ENCODE data around the gene HSPBAP1.

Gene HSPBAP1

DNA sequence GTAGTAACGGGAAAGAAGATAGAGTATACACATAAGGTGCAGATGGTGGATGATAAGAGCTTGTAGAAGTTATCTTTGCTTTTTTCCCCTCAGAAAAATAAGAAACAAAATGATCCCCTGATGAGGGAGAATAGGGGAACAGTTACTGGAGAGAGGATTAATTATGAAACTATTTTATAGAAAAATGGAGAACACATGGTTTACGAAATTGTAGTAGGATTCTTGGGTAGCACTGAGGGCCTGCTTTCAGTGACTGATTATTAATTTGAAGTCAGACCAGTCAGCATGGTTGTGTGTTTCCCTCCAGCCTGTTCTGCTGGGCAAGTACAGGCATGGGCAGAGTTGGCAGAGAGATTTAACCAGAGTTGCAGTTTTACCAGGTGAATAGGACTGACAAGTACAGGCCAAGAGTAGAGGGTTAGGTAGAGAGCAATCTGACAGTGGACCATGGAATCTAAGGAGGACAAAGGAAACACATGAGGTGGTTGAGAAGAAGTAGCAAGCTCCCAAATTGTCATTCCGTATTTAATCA is 7.1 kb upstream of the HSPBAP1 start:
- TF ChIP-seq, protein P1, sequence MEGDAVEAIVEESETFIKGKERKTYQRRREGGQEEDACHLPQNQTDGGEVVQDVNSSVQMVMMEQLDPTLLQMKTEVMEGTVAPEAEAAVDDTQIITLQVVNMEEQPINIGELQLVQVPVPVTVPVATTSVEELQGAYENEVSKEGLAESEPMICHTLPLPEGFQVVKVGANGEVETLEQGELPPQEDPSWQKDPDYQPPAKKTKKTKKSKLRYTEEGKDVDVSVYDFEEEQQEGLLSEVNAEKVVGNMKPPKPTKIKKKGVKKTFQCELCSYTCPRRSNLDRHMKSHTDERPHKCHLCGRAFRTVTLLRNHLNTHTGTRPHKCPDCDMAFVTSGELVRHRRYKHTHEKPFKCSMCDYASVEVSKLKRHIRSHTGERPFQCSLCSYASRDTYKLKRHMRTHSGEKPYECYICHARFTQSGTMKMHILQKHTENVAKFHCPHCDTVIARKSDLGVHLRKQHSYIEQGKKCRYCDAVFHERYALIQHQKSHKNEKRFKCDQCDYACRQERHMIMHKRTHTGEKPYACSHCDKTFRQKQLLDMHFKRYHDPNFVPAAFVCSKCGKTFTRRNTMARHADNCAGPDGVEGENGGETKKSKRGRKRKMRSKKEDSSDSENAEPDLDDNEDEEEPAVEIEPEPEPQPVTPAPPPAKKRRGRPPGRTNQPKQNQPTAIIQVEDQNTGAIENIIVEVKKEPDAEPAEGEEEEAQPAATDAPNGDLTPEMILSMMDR (IDR thresholded peaks at IDR 0.05; ENCODE audit: insufficient read depth, low read length, poor library complexity, severe bottlenecking): no peak
- no peak overlapping the region for H3K4me3 ChIP-seq (replicated peaks; ENCODE audit: low read depth, low read length)
- no peaks in the 10 kb centered on the region for H3K27me3 ChIP-seq (replicated peaks; ENCODE audit: control insufficient read depth, insufficient read depth, low read length)
- no peaks in the 10 kb centered on the region for H3K36me3 ChIP-seq (ENCODE audit: control insufficient read depth, insufficient read depth, low read length)
- DNase-seq (ENCODE audit: extremely low read depth, insufficient read length): no peak

DNA sequence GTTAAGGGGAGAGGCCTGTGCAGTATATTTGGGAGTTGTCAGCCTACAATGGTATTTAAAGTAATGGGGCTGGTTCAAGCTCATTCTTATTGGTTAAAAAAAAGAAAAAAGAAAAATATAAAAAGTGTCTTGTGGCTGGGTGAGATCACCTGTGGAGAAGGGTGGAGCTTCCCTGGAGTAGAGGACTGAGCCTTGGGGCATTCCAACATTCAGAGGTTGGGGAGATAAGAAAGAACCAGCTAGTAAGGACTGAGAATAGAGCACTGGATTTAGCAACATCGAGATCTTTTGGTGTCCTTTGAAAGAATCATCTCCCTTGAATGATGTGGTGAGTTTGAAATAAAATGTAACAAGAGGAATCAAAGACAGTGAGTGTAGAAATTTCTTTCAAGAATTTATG is 6.4 kb upstream of the HSPBAP1 start:
- TF ChIP-seq, protein P1 (IDR thresholded peaks at IDR 0.05; ENCODE audit: insufficient read depth, low read length, poor library complexity, severe bottlenecking): no peak
- no peak overlapping the region for H3K4me3 ChIP-seq (replicated peaks; ENCODE audit: low read depth, low read length)
- H3K36me3 ChIP-seq (ENCODE audit: control insufficient read depth, insufficient read depth, low read length): no peaks in the 10 kb centered on the region
- H3K27me3 ChIP-seq (replicated peaks; ENCODE audit: control insufficient read depth, insufficient read depth, low read length): no peaks in the 10 kb centered on the region
- DNase-seq (ENCODE audit: extremely low read depth, insufficient read length): no peak

DNA sequence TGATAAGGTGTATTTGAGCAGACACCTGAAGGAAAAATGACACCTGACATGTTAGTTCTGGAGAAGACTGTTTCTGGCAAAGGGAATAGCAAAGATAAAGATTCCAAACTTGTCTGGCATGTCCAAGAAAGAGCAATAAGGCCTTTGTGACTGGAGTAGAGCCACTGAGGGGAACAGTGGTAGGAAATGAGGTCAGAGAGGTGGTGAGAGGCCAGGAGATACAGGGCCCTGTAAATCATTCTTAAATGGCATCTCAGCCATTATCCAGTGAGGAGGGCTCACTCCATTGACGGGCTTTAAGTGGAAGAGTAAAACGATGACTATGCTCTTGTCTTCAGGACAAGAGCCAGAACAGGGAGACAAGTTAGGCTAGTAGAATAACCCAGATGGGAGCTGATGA is 5.7 kb upstream of the HSPBAP1 start:
- no peaks in the 10 kb centered on the region for H3K36me3 ChIP-seq (ENCODE audit: control insufficient read depth, insufficient read depth, low read length)
- DNase-seq (ENCODE audit: extremely low read depth, insufficient read length): no peak
- TF ChIP-seq, protein P1 (IDR thresholded peaks at IDR 0.05; ENCODE audit: insufficient read depth, low read length, poor library complexity, severe bottlenecking): no peak
- H3K4me3 ChIP-seq (replicated peaks; ENCODE audit: low read depth, low read length): no peak overlapping the region
- H3K27me3 ChIP-seq (replicated peaks; ENCODE audit: control insufficient read depth, insufficient read depth, low read length): no peaks in the 10 kb centered on the region

DNA sequence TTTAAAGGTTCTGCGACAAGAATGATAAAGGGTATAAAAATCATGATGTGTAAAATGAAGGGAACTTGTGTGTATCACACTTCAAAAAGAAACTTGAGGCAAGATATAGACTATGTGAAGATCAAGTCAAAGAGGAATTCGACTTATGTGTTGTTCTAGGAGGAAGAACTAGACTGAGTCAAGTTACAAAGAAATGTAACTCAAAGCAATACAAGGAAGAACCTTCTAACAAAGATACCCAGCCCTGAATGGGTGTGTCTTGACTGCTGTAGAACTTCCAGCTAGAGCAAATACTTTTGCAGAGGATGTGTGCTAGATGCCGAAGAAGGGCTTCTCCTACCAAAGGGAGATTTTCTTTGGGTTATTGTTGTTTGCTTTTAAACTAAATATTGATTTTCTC is 3.7 kb upstream of the HSPBAP1 start:
- TF ChIP-seq, protein P1 (IDR thresholded peaks at IDR 0.05; ENCODE audit: insufficient read depth, low read length, poor library complexity, severe bottlenecking): no peak
- no peaks in the 10 kb centered on the region for H3K36me3 ChIP-seq (ENCODE audit: control insufficient read depth, insufficient read depth, low read length)
- DNase-seq (ENCODE audit: extremely low read depth, insufficient read length): no peak
- H3K4me3 ChIP-seq (replicated peaks; ENCODE audit: low read depth, low read length): no peak overlapping the region
- H3K27me3 ChIP-seq (replicated peaks; ENCODE audit: control insufficient read depth, insufficient read depth, low read length): no peaks in the 10 kb centered on the region

DNA sequence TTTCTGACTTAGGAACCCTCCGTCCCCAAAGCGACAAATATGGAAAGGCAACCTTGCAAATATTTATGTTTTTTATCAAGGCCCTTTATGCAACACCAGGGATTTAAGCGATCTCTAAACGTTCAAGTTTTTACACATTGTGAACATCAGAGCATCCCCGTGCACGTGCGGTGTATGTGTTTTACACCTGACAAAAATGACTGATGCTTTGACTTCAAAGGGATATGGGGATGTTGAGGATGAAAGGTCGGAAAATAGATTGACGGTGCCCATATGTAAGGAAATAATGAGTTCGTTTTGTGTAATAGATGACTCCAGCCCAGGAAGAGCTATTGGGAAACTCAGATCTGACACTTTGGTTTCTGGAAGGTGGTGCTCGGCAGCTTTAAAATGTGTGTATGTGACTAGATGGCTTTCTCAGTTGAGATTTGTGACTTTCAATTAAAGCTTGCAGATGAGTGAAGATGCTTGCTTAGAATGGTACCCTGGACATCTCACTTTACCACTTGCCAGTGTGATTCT is 2.1 kb upstream of the HSPBAP1 start:
- no peaks in the 10 kb centered on the region for H3K27me3 ChIP-seq (replicated peaks; ENCODE audit: control insufficient read depth, insufficient read depth, low read length)
- no peaks in the 10 kb centered on the region for H3K36me3 ChIP-seq (ENCODE audit: control insufficient read depth, insufficient read depth, low read length)
- TF ChIP-seq, protein P1 (IDR thresholded peaks at IDR 0.05; ENCODE audit: insufficient read depth, low read length, poor library complexity, severe bottlenecking): no peak
- H3K4me3 ChIP-seq (replicated peaks; ENCODE audit: low read depth, low read length): peak overlapping the region; percentile 89
- DNase-seq (ENCODE audit: extremely low read depth, insufficient read length): no peak
